Iris pigment epithelial cell (primary cell): ENCODE results near the gene AKAP9.
A peak's percentile ranks its signal among the peaks of the same experiment; 100 is the strongest.
"Not testable (repeated sequence)": the region's sequence is repeated elsewhere in the genome, so short reads cannot be mapped to it uniquely, and the experiment has no call there.

Source experiments
- DNase-seq: peaks from one replicate; pipeline ENCODE4 v3.0.0-alpha.2; 2011; ENCODE audit warnings: low read depth

The AKAP9 gene

DNA sequence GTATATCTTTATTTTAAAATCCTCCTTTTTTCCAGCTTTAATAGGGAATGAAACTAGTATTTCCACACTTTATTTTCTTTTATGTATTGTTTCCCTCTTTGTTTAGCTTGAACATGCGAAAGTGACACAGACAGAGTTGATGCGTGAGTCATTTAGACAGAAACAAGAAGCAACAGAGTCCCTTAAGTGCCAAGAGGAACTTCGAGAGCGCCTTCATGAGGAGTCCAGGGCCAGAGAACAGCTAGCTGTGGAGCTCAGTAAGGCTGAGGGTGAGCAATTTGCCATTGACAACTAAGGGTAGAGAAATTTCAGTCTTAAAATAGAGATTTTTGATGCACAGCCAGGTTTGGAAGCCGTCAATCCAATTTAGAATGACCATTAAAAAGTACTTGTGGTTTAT, 120.5 kb downstream of the AKAP9 start:
- no peak for DNase-seq

DNA sequence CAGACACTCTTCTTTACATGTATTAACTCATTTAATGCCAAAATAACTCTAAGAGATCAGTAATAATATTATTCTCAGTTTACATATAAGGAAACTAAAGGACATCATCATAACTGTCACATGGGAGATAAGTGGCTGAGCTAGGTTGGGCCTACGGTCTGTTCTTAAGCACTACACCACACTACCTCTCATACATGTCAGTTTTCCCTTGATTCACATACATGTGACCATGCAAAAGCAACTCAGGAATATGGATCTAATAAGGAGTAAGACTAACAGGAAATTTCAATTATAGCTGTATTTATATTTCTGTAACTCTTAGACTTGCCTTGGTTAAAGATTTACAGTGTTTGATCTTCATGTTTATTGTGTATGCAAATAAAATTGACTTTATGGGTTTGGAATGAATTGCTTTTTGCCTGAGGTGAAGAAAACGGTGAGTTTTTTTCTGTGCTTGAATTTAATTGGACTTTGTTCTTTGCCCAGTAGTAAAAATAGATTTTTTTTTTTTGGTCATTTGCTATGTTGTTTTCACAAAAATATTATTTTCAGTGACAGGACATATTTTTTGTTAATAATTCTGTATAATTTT, 123.9 kb downstream of the AKAP9 start:
- no peak for DNase-seq

DNA sequence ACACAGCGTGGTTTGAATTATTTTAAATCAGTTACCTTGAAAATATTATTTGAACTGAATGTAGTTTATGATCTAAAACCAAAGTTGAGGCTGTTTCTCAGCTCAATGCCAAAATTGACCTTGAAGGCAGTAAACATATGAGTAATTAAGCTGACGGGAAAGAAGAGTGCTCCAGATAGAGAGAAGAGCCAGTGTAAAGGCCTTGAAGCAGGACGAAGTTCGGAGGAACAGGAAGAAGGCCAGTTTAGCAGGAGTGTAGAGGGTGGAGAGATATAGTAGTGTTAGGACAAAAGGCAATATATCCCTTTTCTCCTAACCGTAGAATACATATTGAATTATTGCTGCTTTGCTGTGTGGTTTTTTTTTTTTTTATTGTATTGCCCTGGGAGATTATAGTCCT, 130.4 kb downstream of the AKAP9 start:
- DNase-seq: peak; percentile 82

DNA sequence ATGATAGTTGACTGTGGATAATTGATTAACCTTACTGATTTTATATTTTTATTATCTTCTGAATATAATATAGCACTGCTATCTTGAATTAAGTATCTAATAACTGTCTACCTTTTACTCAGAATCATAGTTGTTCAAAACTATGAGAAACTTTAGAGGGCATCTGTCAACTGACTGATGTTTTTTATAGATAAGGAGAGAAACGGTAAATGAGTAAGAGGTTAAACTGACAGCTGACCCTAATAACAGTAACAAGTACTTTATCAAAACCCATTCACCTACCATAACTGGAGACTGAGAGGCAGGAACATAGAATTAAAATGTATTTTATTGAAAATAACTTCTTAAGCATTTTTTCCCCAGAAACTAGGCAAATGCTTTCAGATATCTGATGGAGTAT, 131.5 kb downstream of the AKAP9 start:
- DNase-seq: no peak

DNA sequence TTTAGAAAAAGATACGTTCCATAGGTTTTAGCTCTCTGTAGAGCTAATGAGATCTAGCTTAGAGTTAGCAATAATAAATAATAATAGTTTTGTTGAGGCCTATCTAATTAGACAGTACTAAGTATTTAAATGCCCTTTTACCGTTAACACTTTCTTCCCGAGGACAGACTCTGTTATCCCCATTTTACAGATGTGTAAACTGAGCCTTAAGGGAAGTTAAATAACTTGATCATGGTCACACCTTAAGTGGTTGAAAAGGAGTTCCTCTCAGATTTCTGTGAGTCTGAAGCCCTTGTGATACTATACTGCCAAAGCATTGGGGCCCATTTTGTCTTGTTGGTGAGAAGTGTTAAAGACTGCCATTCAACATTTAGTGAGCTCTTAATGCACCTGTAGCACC, 132.0 kb downstream of the AKAP9 start:
- no peak for DNase-seq

DNA sequence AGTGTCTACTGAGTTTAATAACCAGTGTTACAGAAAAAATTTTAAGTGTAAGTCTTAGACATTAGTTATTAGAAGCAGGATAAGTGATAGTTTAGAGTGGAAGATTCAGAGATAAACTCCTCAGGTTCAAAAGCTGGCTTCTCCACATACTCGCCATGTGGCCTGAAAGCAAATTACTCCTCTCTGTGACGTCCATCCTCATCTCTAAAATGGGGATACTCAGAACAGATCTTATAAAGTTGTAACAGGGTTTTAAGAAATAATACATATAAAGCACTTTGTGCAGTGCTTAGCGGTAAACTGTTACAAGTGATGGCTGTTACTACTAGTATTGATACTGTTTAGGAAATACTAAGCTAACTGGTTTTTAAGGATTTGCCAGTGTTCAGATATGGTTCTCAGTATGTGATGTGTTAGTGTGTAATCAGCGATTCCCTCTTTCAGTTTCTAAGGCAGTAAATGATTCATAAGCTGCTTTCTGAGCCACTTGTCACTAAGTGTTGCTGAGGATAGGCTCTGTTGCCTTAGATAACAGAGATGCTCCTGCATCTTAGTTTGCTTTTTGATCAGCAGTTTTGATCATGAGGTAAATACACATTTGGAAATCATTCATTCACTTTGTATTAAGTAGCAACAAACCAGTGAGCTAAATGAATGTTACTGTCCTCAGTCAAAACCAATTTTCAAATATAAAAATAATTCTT, 134.9 kb downstream of the AKAP9 start:
- DNase-seq: peak; percentile 7

DNA sequence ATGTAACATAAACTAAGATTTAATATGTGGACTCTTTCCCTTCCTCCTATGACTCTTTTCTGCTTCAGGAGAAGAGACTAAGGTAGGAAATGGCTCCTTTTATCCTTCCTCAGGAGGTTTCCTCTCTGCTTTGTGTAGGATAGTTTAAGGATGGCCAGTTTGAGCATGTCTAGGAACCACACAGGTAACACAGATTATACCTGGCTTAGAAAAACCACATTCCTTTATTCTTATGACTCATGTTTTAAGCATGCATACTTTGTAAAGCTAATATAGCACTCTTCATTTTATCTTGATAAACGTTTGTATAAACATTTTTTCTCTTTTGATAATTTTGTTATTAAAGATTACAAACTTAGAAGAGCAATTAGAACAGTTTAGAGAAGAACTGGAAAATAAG, 135.8 kb downstream of the AKAP9 start:
- DNase-seq: no peak

DNA sequence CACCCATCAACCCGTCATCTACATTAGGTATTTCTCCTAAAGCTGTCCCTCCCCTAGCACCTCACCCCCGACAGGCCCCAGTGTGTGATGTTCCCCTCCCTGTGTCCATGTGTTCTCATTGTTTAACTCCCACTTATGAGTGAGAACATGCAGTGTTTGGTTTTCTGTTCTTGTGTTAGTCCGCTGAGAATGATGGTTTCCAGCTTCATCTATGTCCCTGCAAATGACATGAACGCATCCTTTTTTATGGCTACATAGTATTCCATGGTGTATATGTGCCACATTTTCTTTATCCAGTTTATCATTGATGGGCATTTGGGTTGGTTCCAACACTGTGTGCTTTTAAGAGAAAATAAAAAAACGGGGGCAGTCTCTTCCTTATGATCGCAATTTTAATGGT, 143.3 kb downstream of the AKAP9 start:
- not testable (repeated sequence) for DNase-seq

DNA sequence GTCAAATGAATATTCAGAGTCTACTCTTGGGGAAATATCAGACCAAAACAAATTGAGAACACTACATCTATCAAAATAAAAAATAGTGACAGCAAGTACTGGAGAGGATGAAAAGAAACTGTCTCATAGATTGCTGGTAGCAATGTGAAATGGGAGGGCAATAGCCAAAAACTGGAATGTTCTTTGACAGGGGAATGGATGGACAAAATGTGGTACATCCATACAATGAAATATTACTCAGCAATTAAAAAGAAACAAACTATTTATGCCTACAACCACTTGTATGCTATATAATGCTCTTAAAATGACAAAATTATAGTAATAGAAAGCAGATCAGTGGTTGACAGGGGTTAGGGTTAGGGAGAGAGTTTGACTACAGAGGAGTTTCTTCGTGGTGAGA, 147.6 kb downstream of the AKAP9 start:
- no peak for DNase-seq

DNA sequence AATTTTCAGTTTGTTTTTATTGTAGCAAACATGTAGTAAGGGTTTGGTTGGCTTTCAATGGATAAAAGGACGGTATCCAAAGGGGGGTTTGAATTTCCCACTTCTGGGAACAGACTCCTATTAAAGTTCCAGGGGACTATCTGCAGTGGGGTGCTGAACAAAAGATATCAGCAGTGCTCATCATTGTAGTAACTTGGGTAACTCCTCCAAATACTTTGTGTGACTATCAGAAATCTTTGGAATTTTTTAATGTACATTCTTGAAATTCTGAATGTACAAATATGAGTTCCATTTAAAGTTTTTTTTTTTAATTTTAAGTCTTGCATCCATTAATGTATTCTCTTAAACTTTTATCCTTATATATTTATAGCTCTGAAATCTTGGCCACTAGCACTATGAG, 151.5 kb downstream of the AKAP9 start:
- peak; percentile 16 for DNase-seq

DNA sequence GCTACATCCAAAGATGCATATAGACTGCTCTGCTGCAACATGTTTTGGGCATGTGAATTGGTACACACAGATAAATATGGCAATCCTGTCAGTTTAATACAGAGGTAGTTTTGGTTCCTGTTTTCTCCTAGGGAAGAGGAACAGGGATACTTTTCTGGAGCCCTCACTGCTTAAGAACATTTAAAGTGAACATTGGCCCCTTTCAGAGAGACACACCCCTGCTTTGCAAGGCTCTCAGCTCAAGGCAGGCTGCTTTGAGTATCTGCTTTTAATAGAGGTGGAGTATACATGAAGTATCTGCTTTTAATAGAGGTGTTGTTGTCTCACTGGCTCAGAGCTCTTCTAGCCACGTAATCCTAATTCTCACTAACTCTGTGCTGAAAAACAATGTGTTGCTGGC, 154.7 kb downstream of the AKAP9 start:
- no peak for DNase-seq

DNA sequence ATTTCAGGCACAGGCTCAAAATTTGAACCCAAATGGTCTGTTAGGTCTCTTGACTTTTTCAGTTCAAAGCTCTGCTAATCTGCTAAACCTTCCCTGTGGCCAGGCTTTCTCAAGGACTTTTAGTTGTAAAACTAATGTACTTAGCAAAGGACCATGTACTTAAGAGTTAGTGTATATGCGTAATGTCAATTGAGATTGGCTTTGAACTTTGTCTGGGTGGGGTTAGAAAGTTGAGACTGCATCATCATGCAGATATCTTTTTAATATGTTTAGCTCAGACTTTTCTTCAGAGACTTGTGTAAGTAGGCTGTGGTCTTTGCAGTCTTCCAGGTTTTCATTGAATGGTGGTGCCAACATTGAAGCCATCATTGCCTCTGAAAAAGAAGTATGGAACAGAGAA, 159.9 kb downstream of the AKAP9 start:
- DNase-seq: no peak

DNA sequence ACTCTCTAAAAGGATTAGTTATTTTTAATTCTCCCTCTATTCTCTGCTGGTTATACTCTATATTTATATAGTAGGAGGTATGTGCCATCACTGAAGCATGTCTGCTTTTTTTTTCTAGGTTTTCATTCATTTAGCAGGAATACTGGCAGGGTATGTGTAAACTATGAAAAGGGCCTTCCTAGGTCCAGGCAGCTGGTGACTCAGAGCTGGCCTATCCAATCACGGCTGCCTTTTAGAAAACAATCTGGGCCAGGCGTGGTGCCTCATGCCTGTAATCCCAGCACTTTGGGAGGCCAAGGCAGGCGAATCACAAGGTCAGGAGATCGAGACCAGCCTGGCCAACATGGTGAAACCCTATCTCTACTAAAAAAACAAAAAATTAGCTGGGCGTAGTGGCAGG, 162.2 kb downstream of the AKAP9 start:
- peak; percentile 83 for DNase-seq

DNA sequence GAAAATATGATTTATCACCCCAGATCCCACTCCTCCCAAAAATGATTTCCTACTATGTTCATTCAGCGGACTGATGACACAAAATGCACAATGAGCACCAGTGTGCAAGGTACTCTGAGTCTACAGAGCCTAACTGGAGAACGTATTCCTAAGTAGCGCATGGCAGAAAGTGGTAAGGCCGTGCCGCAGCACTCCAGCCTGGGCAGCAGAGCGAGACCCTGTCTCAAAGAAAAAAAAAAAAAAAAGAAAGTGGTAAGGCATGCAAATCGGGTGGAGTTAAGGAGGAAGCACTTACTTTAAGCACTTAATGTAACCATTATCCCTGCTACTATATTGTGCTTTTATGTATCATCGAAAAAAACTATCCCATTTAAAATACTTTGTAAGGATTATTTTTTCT, 168.2 kb downstream of the AKAP9 start:
- no peak for DNase-seq

DNA sequence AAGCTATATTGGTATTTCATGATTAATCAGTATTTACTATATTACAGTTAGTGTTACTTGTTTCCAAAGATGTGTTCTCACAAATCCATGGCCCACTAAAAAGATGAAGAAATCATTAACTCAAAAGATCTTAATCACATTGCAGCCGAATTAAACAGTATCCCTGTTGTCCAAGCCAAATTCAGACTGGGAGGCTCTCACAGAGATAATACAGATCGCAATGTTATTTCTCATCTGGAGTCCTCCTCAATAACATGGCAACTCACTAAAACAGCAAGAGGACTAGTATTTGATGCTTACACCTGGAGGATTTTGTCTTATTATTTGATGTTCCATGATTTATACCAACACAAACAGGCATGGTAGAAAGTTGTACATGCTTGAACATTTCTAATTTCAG, 170.2 kb downstream of the AKAP9 start:
- DNase-seq: no peak

DNA sequence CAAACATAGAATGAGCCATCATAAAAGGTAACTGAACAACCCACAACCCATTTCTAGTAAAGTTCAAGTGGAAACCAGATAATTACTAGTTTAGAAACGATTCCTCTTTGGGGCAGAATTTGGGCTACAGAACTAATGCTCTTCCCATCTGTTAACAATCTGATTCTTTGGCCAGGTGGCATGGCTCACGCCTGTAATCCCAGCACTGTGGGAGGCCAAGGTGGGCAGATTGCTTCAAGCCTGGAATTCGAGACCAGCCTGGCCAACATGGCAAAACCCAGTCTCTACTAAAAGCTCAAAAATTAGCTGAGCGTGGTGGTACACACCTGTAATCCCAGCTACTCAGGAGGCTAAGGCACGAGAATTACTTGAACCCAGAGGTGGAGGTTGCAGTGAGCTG, 175.2 kb downstream of the AKAP9 start:
- no peak for DNase-seq

DNA sequence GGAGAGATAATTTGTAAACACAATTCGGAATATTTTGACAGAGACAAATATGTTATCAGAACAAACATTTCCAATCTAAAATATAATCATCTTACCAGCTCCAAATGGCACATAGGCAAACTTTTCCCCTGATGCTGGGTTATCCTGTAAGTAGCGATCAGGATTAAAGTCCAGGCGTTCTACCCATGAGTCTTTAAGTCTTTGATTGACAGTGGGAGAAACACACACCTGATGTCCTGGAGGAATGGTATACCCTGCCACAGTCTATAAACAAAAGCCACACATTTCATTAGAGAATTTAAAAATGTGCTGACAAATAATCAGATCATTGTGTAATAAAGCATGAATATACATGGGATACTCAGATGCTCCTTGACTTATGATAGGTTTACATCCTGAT, 176.3 kb downstream of the AKAP9 start:
- DNase-seq: no peak

DNA sequence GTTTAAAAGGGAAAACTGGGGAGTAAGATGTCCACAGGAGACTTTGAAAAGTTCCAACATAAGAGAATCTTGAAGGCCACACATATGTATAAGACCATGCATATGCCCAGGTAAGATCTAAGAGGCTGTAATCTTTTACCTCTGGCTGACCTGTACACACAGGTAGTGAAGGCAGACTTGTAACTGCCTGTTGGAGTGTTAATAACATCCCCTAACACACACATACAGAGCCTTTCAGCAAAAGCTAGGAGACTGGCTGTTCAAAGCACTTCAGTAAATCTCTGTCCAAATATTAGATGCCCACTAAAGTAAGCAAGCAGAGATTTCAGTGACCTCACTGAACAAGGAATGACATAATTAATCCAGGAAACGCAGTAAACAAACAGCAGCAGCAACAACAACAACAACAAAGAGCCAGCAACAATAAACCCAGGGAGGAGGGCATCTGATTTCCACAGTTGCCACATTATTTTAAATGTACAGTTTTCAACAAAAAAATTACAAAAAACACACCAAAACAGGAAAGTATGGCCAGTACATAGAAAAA, 178.6 kb downstream of the AKAP9 start:
- no peak for DNase-seq

DNA sequence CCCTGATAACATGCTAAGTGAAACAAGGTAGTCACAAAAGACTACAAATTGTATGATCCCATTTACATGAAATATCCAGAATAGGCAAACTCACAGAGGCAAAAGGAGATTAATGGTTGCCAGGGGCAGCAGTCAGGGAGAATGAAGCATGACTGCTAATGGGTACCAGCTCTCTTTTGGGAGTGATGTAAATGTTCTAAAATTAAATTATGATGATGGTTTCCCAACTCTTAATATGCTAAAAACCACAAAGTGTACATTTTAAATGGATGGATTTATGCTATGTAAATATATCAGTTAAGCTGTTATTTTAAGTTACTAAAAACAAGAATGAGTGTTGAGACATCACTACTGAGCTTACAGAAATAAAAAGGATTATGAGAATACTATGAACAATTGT, 181.0 kb downstream of the AKAP9 start:
- no peak for DNase-seq

DNA sequence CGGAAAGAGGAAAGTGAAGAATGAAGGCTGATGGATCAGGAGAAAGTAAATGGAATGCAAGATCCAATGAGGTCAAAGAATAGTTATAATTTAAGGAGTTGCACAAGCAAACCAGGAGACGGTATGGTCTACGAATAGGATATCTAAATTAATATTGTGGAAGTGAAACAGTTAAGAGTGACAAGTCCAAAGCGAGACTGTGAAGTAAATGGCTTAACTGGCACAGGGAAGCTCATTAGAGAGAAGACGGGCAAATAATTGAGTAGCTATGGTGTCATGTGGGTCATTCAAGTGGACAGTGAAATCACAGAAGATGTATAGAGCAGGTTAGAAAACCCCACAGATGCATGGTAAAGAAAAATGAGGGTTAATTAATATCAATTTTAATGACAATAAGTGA, 190.4 kb downstream of the AKAP9 start:
- no peak for DNase-seq

DNA sequence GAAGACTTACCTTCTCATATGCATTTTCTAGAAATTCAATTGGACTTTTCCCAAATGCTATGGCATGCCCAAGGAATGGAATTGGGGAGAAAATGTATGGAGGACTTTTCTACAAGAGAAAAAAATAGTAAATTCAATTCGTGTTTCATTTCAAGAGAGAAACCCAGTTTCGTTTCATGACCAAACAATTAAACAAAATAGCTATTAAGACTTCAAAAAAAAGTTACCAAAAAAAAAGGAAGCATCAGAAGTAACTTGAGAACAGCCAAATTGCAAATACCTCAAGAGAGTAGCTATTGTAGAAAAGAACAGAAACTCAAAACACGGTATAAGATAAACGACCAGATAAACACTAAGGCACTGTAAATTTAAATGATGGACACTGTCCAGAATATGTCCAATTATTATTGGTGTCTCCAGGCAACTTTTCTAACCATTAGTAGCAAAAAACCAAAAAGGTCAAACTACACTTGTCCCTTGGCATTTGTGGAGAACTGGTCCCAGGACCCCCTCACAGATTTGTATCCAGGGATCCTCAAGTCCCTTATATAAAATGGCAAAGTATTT, 191.2 kb downstream of the AKAP9 start:
- DNase-seq: no peak

DNA sequence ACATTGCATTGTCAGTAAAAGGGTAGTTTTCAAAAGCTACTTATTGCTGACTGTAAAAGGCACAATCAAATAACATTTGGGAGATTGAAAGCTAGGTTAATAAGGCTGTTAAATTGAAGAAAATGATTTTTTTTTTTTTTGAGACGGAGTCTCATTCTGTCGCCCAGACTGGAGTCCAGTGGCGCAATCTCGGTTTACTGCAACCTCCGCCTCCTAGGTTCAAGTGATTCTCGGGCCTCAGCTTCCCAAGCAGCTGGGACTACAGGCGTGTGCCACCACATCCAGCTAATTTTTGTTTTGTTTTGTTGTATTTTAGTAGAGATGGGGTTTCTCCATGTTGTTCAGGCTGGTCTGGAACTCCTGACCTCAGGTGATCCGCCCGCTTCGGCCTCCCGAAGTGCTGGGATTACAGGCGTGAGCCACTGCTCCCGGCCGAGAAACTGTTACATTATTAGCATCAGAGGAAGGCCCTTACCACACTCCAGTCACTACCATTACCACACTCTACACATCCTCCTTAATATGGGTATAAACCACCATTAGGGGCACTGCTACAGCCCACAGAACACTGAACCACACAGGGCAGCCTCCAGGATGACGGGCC, 192.6 kb downstream of the AKAP9 start:
- DNase-seq: no peak

DNA sequence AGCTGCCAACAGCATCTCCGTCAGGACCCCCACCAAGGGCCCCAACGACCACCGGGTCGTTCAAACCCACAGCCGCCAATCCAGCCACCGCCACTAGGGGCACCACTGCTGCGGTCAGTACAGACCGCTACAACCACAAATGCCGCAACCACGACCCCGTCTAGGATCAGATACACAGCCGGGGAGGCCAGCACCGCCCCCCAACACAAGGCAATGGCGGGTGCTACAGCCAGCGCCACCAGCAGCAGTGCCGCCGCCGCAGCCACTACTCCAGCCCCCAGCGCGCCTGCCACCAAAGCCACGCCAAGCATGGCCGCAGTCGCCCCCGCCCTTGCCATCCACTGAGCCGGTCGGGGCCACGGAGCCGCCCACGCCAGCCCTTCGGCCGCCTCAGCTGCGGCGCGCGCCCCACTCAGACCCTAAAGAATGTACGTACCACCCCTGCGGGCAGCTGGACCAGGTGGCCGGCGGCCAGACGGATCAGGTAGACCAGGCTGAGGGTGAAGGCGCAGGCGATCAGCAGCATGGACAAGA, 193.1 kb downstream of the AKAP9 start:
- DNase-seq: peak; percentile 52
